GM12865 (cell line): ENCODE data around the gene IDUA.
A peak's percentile ranks its signal among the peaks of the same experiment; 100 is the strongest.

ENCODE experiments used
- DNase-seq: peaks from one replicate; pipeline ENCODE4 v3.0.0; 2010; ENCODE audit warnings: low read depth
- H3K4me3 ChIP-seq: 2 replicates; pipeline ENCODE4 v1.5.1; 2011; ENCODE audit warnings: mild to moderate bottlenecking, low read depth, low read length, control low read depth
- TF ChIP-seq, protein P1 (sequence below): IDR thresholded peaks from 2 replicates; pipeline ENCODE4 v1.5.1; 2011; ENCODE audit warnings: low read length, control low read depth, low read depth, inconsistent platforms; ENCODE audit not compliant: insufficient read depth; ENCODE audit errors: missing control alignments

Gene IDUA

DNA sequence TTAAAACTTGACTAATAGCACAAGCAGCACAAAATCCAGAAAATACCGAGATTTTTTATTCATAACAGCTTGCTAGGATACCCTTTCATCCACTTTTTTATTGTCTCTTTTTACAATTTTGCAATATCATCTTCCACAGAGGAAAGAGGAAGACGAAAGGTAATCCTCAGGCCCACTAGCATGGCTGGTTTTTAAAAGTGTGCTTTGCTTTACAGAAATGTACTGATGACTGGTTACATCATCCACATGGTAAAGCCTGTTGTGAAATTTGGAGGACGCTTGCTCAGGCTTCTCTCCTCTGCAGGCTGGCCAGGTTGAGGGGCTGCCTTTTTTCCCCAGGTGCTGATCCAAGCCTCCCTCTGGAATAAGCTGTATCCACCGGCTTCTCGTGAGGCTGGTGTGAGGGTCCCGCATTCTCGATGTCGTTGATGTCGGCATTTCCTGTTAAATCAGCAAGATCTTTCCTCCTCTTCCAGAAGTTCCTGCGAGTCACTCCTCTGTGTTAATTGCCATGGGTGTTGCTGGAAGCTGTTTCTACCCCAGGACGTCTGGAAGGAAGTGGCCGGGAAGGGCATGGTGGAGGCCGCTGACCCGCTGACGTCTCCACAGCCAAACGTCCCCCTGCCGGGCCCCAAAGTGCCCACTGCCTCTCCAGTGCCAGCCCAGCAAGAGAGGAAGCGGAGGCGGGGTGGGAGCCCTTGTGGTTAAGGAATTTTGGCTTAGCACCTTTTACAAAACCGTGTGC, 7.7 kb upstream of the IDUA start:
- DNase-seq = no peak
- TF ChIP-seq, protein P1, sequence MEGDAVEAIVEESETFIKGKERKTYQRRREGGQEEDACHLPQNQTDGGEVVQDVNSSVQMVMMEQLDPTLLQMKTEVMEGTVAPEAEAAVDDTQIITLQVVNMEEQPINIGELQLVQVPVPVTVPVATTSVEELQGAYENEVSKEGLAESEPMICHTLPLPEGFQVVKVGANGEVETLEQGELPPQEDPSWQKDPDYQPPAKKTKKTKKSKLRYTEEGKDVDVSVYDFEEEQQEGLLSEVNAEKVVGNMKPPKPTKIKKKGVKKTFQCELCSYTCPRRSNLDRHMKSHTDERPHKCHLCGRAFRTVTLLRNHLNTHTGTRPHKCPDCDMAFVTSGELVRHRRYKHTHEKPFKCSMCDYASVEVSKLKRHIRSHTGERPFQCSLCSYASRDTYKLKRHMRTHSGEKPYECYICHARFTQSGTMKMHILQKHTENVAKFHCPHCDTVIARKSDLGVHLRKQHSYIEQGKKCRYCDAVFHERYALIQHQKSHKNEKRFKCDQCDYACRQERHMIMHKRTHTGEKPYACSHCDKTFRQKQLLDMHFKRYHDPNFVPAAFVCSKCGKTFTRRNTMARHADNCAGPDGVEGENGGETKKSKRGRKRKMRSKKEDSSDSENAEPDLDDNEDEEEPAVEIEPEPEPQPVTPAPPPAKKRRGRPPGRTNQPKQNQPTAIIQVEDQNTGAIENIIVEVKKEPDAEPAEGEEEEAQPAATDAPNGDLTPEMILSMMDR = no peak
- no peak overlapping the region for H3K4me3 ChIP-seq

DNA sequence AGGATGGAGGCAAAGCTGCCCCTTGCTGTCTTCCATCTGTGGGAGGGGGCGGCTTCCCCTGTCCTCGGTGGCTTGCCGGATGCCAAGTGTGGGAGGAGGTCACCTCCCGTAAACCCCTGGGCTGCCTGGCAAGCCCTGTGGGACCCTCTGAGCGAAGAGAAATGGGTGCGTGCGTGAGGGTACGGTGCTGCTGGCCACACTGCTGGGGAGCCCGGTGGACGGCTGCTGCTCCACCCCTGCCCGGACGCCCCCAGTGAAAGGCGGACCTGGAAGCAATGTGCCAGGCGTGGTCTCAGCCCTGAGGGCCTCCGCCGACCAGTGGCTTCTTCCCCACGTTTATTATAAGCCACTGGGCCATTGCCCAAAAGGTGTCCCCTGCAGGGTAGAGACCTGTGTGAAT, 4.6 kb upstream of the IDUA start:
- no peak overlapping the region for H3K4me3 ChIP-seq
- TF ChIP-seq, protein P1 = no peak
- no peak for DNase-seq

DNA sequence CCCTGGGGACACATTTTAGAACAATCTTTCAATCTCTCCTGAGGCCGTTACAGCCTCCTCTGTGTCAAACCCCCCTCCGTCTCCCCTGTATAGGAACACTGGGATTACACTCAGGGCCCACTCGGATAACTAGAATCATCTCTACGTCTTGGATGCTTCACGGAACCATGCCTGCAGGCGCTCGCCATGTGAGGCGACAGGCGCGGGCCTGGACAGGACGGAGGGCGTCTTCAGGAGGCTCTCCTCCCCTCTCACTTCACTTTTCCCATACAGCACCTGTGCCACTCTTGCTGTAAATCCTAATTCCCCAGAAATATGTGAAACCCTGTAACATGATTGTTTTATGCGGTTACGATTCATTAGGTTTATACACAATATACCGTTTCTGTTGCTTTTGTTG, 4.0 kb upstream of the IDUA start:
- TF ChIP-seq, protein P1 = no peak
- no peak overlapping the region for H3K4me3 ChIP-seq
- no peak for DNase-seq

DNA sequence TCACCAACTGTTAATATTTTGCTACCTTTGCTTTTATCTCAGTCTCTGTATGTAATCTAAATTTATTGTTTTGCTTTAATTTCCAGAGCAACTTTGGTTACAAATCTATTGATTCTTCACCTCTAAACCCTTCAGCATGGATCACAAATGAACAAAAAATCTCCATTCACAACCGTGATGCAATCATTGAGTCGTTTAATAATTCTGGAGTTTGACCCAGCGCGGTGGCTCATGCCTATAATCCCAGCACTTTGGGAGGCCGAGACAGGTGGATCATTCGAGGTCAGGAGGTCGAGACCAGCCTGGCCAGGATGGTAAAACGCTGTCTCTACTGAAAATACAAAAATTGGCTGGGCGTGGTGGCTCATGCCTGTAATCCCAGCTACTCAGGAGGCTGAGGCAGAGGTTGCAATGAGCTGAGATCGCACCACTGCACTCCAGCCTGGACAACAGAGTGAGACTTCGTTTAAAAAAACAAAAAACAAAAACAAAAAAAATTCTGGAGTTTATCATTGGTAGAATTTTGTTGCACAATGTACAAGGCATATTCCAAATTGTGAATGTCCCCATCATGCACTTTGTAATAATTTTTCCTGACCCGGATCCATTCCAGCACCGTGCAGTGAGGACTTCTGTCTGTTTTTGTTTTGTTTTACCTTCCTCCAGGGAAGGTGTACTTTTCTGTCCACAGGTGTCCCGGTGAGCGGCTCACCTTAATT, 2.3 kb upstream of the IDUA start:
- H3K4me3 ChIP-seq = no peak overlapping the region
- TF ChIP-seq, protein P1 = no peak
- DNase-seq = no peak

DNA sequence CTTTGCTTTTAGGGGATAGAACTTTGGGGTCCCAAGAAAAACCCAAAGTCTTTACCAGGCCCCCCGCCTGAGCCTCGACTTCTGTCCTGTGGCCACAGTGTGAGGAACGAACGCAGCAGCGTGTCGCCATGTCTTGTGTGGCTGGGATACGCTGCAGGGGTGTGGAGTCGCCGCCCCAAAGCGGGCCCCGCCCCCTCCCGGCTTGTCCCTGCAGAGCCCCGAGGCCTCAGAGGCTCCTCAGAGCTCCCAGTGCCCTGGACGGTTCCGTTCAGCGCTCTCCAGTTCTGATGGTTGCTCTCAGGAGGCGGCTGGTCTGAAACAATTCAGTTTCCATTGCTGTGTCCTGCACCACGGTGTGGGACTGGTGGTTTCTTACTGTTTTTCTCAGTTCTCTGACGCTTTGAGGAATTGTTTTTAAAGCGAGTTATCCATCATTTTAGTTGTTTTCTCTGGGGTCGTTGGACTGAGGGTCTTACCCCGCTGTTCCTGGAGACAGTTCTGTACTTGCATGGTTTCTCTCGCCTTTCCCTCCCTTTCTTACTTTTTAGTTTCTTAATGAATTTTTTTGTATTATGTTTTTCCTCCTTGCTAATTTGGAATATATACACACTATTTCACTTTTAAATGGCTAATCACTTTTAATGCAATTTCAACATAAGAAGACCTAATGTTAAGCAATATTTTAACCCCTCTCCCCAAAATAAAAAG, 1.6 kb upstream of the IDUA start:
- H3K4me3 ChIP-seq = no peak overlapping the region
- TF ChIP-seq, protein P1 = no peak
- DNase-seq = peak; percentile 65

DNA sequence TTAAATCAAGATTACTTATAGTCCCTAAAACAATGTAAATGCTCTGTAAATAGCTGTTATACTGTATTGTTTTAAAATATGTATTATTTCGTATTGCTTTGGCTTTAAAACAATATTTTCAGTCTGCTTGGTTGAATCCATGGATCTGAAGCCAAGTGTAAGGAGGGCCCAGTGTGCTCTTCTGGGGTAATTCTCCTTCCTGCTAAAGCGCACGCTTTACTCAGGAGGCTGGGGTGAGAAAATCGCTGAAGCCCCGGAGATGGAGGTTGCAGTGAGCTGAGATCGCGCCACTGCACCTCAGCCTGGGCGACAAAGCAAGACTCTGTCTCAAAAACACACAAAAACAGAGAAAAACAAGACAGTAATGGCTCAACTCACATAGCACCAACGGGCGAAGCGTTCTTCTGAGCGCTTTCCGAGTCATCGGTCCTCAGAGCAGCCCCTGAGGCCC, 391 bp upstream of the IDUA start:
- DNase-seq = no peak
- TF ChIP-seq, protein P1 = no peak
- peak overlapping the region; percentile 68 for H3K4me3 ChIP-seq
